IMR-90 (cell line): ENCODE data around the gene CNGB1. TPM values are rescaled to one million over a fixed set of nuclear protein-coding genes. Genes with fewer than 3 reads are reported as not detected.

ENCODE experiments used
- ATAC-seq: fragments of 200-7000 bp; cut with Tn5 transposase; 2 replicates; pipeline ENCODE4 v1.9.1; 2020; ENCODE audit warnings: low read depth, mild to moderate bottlenecking, moderate library complexity
- BruUV-seq: library from RNA; stranded (reverse); fragments of 400-500 nt; replicated peaks from 2 replicates; lab custom pipeline; 2021; lab: Mats Ljungman, UMichigan
- CTCF ChIA-PET: fragments of 300-600 bp; formaldehyde crosslinking; extraction: SDS; loops from one replicate; lab custom pipeline; 2021; ENCODE audit warnings: antibody characterized with exemption; lab: Yijun Ruan, JAX
- POLR2A ChIA-PET: fragments of 300-600 bp; sonication (Branson Sonifier 250); formaldehyde crosslinking; loops from one replicate; lab custom pipeline; 2022; ENCODE audit warnings: antibody characterized with exemption; ENCODE audit not compliant: unreplicated experiment; lab: Charles Lee
- DNase-seq: peaks from one replicate; pipeline ENCODE4 v3.0.0; 2013
- H2AFZ ChIP-seq: replicated peaks from 2 replicates; pipeline ENCODE3; 2013; ENCODE audit warnings: low read length, mild to moderate bottlenecking; ENCODE audit not compliant: poor library complexity
- H2AK5ac ChIP-seq: 2 replicates; pipeline ENCODE4 v1.6.1; 2013; ENCODE audit warnings: low read depth, low read length, inconsistent platforms
- H2AK9ac ChIP-seq: replicated peaks from 2 replicates; pipeline ENCODE3; 2013; ENCODE audit warnings: mild to moderate bottlenecking, low read depth, low read length, moderate library complexity; ENCODE audit not compliant: poor library complexity
- H2BK120ac ChIP-seq: 2 replicates; pipeline ENCODE4 v1.6.1; 2013; ENCODE audit warnings: low read depth, low read length, inconsistent platforms
- H2BK15ac ChIP-seq: 3 replicates; pipeline ENCODE4 v1.6.1; 2013; ENCODE audit warnings: low read depth, low read length, inconsistent platforms
- H2BK20ac ChIP-seq: 2 replicates; pipeline ENCODE4 v1.6.1; 2013; ENCODE audit warnings: low read depth, mild to moderate bottlenecking, inconsistent platforms, low read length, moderate library complexity
- H2BK5ac ChIP-seq: 2 replicates; pipeline ENCODE4 v1.6.1; 2013; ENCODE audit warnings: mild to moderate bottlenecking, low read depth, low read length, inconsistent platforms; ENCODE audit not compliant: poor library complexity, severe bottlenecking
- H3K14ac ChIP-seq: replicated peaks from 2 replicates; pipeline ENCODE4 v1.6.1; 2013; ENCODE audit warnings: low read depth, low read length, inconsistent platforms
- H3K18ac ChIP-seq: 2 replicates; pipeline ENCODE4 v1.6.1; 2013; ENCODE audit warnings: low read depth, low read length, control low read depth
- H3K23ac ChIP-seq: 2 replicates; pipeline ENCODE4 v1.6.1; 2013; ENCODE audit warnings: low read depth, low read length, inconsistent platforms
- H3K27ac ChIP-seq: 2 replicates; pipeline ENCODE4 v1.5.1; 2013; ENCODE audit warnings: mild to moderate bottlenecking, control low read depth, low read length; ENCODE audit not compliant: insufficient read depth
- H3K27me3 ChIP-seq: 2 replicates; pipeline ENCODE4 v1.6.1; 2013; ENCODE audit warnings: low read length; ENCODE audit not compliant: control insufficient read depth, insufficient read depth
- H3K36me3 ChIP-seq: 2 replicates; pipeline ENCODE4 v1.6.1; 2013; ENCODE audit warnings: low read length, mixed read lengths; ENCODE audit not compliant: control insufficient read depth, insufficient read depth
- H3K4ac ChIP-seq: 2 replicates; pipeline ENCODE4 v1.6.1; 2013; ENCODE audit warnings: low read depth, low read length, inconsistent platforms
- H3K4me1 ChIP-seq: 2 replicates; pipeline ENCODE4 v1.6.1; 2013; ENCODE audit warnings: low read length, mixed read lengths; ENCODE audit not compliant: control insufficient read depth, insufficient read depth
- H3K4me2 ChIP-seq: 2 replicates; pipeline ENCODE4 v1.6.1; 2013; ENCODE audit warnings: low read depth, mild to moderate bottlenecking, control low read depth, low read length, moderate library complexity
- H3K4me3 ChIP-seq: 2 replicates; pipeline ENCODE4 v1.5.1; 2013; ENCODE audit warnings: low read depth, mild to moderate bottlenecking, control low read depth, low read length, moderate library complexity; ENCODE audit not compliant: insufficient read depth
- H3K56ac ChIP-seq: 2 replicates; pipeline ENCODE4 v1.6.1; 2013; ENCODE audit warnings: low read length, inconsistent platforms; ENCODE audit not compliant: insufficient read depth; ENCODE audit errors: extremely low read depth
- H3K79me1 ChIP-seq, 2 experiments: 2 replicates each; pipeline ENCODE4 v1.6.1; 2013; ENCODE audit warnings: low read length in 2 of 2, inconsistent platforms in 1 of 2, low read depth in 1 of 2
- H3K9ac ChIP-seq: 2 replicates; pipeline ENCODE4 v1.6.1; 2013; ENCODE audit warnings: low read depth, low read length, control low read depth
- H3K9me1 ChIP-seq: 2 replicates; pipeline ENCODE4 v1.6.1; 2013; ENCODE audit warnings: low read length, inconsistent platforms; ENCODE audit not compliant: insufficient read depth
- H3K9me3 ChIP-seq: 2 replicates; pipeline ENCODE4 v1.6.1; 2013; ENCODE audit warnings: low read length; ENCODE audit not compliant: control insufficient read depth, insufficient read depth
- H4K20me1 ChIP-seq: 2 replicates; pipeline ENCODE4 v1.6.1; 2013; ENCODE audit warnings: low read length, inconsistent platforms; ENCODE audit not compliant: insufficient read depth
- H4K5ac ChIP-seq: 2 replicates; pipeline ENCODE4 v1.6.1; 2013; ENCODE audit warnings: mild to moderate bottlenecking, low read depth, low read length, control low read depth
- H4K8ac ChIP-seq, 2 experiments: 2 replicates each; pipeline ENCODE4 v1.6.1; 2013; ENCODE audit warnings: low read depth in 2 of 2, low read length in 2 of 2, control low read depth in 1 of 2, inconsistent platforms in 1 of 2
- H4K91ac ChIP-seq: 2 replicates; pipeline ENCODE4 v1.6.1; 2013; ENCODE audit warnings: low read depth, low read length, inconsistent platforms; ENCODE audit not compliant: insufficient read depth
- BHLHE40 ChIP-seq: fragments of 150-350 bp; IDR thresholded peaks from 2 replicates; pipeline ENCODE4 v1.6.1; 2016; ENCODE audit warnings: mild to moderate bottlenecking, low read depth, low read length
- CEBPB ChIP-seq: IDR thresholded peaks from 2 replicates; pipeline ENCODE4 v1.6.1; 2012; ENCODE audit warnings: low read depth, low read length, improper control_type of control experiment
- CHD1 ChIP-seq: IDR thresholded peaks from 2 replicates; pipeline ENCODE4 v1.6.1; 2012; ENCODE audit warnings: low read depth, low read length, improper control_type of control experiment
- FOS ChIP-seq: fragments of 150-350 bp; IDR thresholded peaks from 2 replicates; pipeline ENCODE4 v1.6.1; 2016; ENCODE audit warnings: low read depth, low read length
- MAFK ChIP-seq: IDR thresholded peaks from 2 replicates; pipeline ENCODE4 v1.6.1; 2012; ENCODE audit warnings: low read depth, low read length, improper control_type of control experiment
- MAZ ChIP-seq: IDR thresholded peaks from 2 replicates; pipeline ENCODE4 v1.6.1; 2012; ENCODE audit warnings: low read depth, mild to moderate bottlenecking, low read length, improper control_type of control experiment, moderate library complexity, borderline replicate concordance
- NFE2L2 ChIP-seq: fragments of 150-350 bp; IDR thresholded peaks from 2 replicates; pipeline ENCODE4 v1.6.1; 2016; ENCODE audit warnings: low read depth, mild to moderate bottlenecking, low read length
- POLR2A ChIP-seq: IDR thresholded peaks from 2 replicates; pipeline ENCODE4 v1.6.1; 2012; ENCODE audit warnings: mild to moderate bottlenecking, low read depth, low read length
- RAD21 ChIP-seq: IDR thresholded peaks from 2 replicates; pipeline ENCODE4 v1.6.1; 2012; ENCODE audit warnings: low read length, improper control_type of control experiment
- RCOR1 ChIP-seq: IDR thresholded peaks from 2 replicates; pipeline ENCODE4 v1.6.1; 2012; ENCODE audit warnings: mild to moderate bottlenecking, low read length, improper control_type of control experiment; ENCODE audit not compliant: insufficient replicate concordance
- SMC3 ChIP-seq: fragments of 150-350 bp; IDR thresholded peaks from 2 replicates; pipeline ENCODE4 v1.6.1; 2016; ENCODE audit warnings: low read depth, mild to moderate bottlenecking, antibody characterized with exemption, low read length, moderate library complexity
- WGBS, 2 experiments: methylation state at CpG; one replicate each; pipeline versions ENCODE4 v1.1.5 to v1.1.7; 2013; ENCODE audit warnings: missing lambda C conversion rate in 2 of 2; ENCODE audit not compliant: insufficient read length in 1 of 2; ENCODE audit errors: extremely low coverage in 2 of 2; 5-methylcytosine and 5-hydroxymethylcytosine counted together
- dilution Hi-C: fragments of 300-500 bp; cut with HindIII; formaldehyde crosslinking; loops from one replicate; pipeline ENCODE4 v1.14.3; 2018; ENCODE audit warnings: low sequenced_read_pairs; ENCODE audit not compliant: unreplicated experiment
- in situ Hi-C: fragments of 300-500 bp; cut with MboI; formaldehyde crosslinking; loops from 3 replicates; pipeline ENCODE4 v1.14.3; 2019; ENCODE audit warnings: low sequenced_read_pairs, inconsistent platforms, mixed read lengths
- intact Hi-C: fragments of 100-400 bp; cut with micrococcal nuclease; formaldehyde crosslinking; loops from 2 replicates; pipeline ENCODE4 v1.10.0; 2022
- polyA plus RNA-seq, 3 experiments: library from polyadenylated mRNA; depleted of rRNA; stranded (reverse); fragments of >200 nt; gene quantifications; 2 replicates each; pipeline ENCODE4 v1.2.3, GENCODE V29; 2012; ENCODE audit warnings: low replicate concordance in 1 of 3
- total RNA-seq: library from RNA; depleted of rRNA; stranded (reverse); fragments of >200 nt; gene quantifications from 2 replicates; pipeline ENCODE4 v1.2.3, GENCODE V29; 2012
- TF ChIP-seq, protein P1 (sequence below): fragments of 150-350 bp; IDR thresholded peaks from 2 replicates; pipeline ENCODE4 v1.6.1; 2017; ENCODE audit warnings: mild to moderate bottlenecking, antibody characterized with exemption, low read length, low read depth
- TF ChIP-seq, protein P2 (sequence below): fragments of 150-350 bp; IDR thresholded peaks from 2 replicates; pipeline ENCODE4 v1.6.1; 2016; ENCODE audit warnings: low read depth, mild to moderate bottlenecking, low read length, moderate library complexity, borderline replicate concordance

Gene CNGB1
- total and polyA plus RNA-seq, 2 of the 4 experiments (the other 2 are of a cell fraction) = not detected

GRCh38 chr16:57882792-57883191, 88.1 kb downstream of the CNGB1 start:
- peak overlapping the region; percentile 47; the same call in 1 of the 2 replicates for H3K4me2 ChIP-seq
- no peak overlapping the region for H2AFZ ChIP-seq
- CTCF ChIA-PET = no interaction called here

More at GRCh38 chr16:57882792-57883191, 88.1 kb downstream of the CNGB1 start:
- in situ Hi-C loops (no loop called here), intact Hi-C loops (no loop called here), dilution Hi-C loops (no loop called here)
- BruUV-seq = no TSS peak
- Histone ChIP-seq H3K14ac (no peak overlapping the region), H2BK5ac (no peak overlapping the region), H2BK120ac (no peak overlapping the region), H3K4ac (no peak overlapping the region), H3K36me3 (no peaks in the 10 kb centered on the region), H3K9me1 (no peaks in the 10 kb centered on the region), H3K27ac (no peak overlapping the region), H3K9me3 (no peaks in the 10 kb centered on the region), H3K9ac (no peak overlapping the region), H3K56ac (no peak overlapping the region), H4K91ac (no peak overlapping the region), H4K5ac (no peak overlapping the region), H2AK5ac (no peak overlapping the region), H2BK20ac (no peak overlapping the region), H3K4me1 (peaks cover 2% of the 10 kb centered on the region; the same call in 1 of the 2 replicates), H4K8ac (no peak overlapping the region), H4K20me1 (no peaks in the 10 kb centered on the region), H3K4me3 (no peak overlapping the region), H3K27me3 (peaks cover 58% of the 10 kb centered on the region), H3K79me1 (no peaks in the 10 kb centered on the region), H3K23ac (no peak overlapping the region), H3K18ac (no peak overlapping the region), H2AK9ac (no peak overlapping the region), H2BK15ac (no peak overlapping the region)
- DNase-seq = peak; percentile 31
- TF ChIP-seq, protein P1, sequence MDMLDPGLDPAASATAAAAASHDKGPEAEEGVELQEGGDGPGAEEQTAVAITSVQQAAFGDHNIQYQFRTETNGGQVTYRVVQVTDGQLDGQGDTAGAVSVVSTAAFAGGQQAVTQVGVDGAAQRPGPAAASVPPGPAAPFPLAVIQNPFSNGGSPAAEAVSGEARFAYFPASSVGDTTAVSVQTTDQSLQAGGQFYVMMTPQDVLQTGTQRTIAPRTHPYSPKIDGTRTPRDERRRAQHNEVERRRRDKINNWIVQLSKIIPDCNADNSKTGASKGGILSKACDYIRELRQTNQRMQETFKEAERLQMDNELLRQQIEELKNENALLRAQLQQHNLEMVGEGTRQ = no peak
- TF ChIP-seq BHLHE40 (no peak), POLR2A (no peak), MAFK (no peak), MAZ (no peak), NFE2L2 (no peak), RAD21 (no peak), CEBPB (no peak), SMC3 (no peak), RCOR1 (no peak), FOS (no peak), CHD1 (no peak)
- TF ChIP-seq, protein P2, sequence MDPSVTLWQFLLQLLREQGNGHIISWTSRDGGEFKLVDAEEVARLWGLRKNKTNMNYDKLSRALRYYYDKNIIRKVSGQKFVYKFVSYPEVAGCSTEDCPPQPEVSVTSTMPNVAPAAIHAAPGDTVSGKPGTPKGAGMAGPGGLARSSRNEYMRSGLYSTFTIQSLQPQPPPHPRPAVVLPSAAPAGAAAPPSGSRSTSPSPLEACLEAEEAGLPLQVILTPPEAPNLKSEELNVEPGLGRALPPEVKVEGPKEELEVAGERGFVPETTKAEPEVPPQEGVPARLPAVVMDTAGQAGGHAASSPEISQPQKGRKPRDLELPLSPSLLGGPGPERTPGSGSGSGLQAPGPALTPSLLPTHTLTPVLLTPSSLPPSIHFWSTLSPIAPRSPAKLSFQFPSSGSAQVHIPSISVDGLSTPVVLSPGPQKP = no peak
- POLR2A ChIA-PET = interaction anchor here (0.7 kb wide), 1 partner anchor 51 kb away, joined by 9 read pairs; no protein-coding TSS in a partner anchor
- 17% methylated on average over 1 of the region's 7 CpGs; no CpG with 5 or more reads in 1 of the 2 experiments for WGBS, 2 experiments
- peak; percentile 14; the same call in 1 of the 2 replicates for ATAC-seq
